HEK293 (cell line): Measurements from ENCODE around the gene PLEKHH2.

Experiments used
- CTCF ChIA-PET: fragments of 350-600 bp; formaldehyde crosslinking; extraction: SDS; loops from one replicate; lab custom pipeline; 2021; ENCODE audit warnings: antibody characterized with exemption; lab: Yijun Ruan, JAX
- POLR2A ChIA-PET: fragments of 300-600 bp; formaldehyde crosslinking; extraction: SDS; loops from one replicate; lab custom pipeline; 2020; ENCODE audit warnings: antibody characterized with exemption, inconsistent platforms; lab: Yijun Ruan, JAX
- H3K27ac ChIP-seq: fragments of 200-500 bp; sonication (Bioruptor generic); 2 replicates; pipeline ENCODE4 v1.5.1; 2014; ENCODE audit warnings: low read depth, low read length, control low read depth, inconsistent platforms; ENCODE audit errors: extremely low read depth
- H3K36me3 ChIP-seq, 2 experiments: fragments of 200-500 bp in 1 of 2; sonication (Bioruptor generic) in 1 of 2; 1 replicate in 1 of 2; 2 replicates in 1 of 2; pipeline ENCODE4 v1.5.1; 2014 to 2017; ENCODE audit warnings: inconsistent platforms in 2 of 2, low read length in 2 of 2; ENCODE audit not compliant: control insufficient read depth in 2 of 2, insufficient read depth in 1 of 2
- H3K4me1 ChIP-seq: fragments of 200-500 bp; sonication (Bioruptor generic); 2 replicates; pipeline ENCODE4 v1.5.1; 2014; ENCODE audit warnings: mild to moderate bottlenecking, low read length, inconsistent platforms; ENCODE audit not compliant: control insufficient read depth, insufficient read depth
- H3K4me3 ChIP-seq: 2 replicates; pipeline ENCODE4 v1.5.1; 2011; ENCODE audit warnings: low read depth, mild to moderate bottlenecking, control low read depth, low read length, moderate library complexity
- H3K9me3 ChIP-seq: fragments of 200-500 bp; sonication (Bioruptor generic); 2 replicates; pipeline ENCODE4 v1.5.1; 2014; ENCODE audit warnings: low read depth, low read length, inconsistent platforms; ENCODE audit not compliant: control insufficient read depth, insufficient read depth
- AEBP2 ChIP-seq: fragments of 450-650 bp; formaldehyde crosslinking; IDR thresholded peaks from 2 replicates; pipeline ENCODE4 v1.5.1; 2016; ENCODE audit warnings: missing biosample characterization, missing genetic modification characterization, borderline replicate concordance
- BCL11B ChIP-seq: fragments of 450-650 bp; formaldehyde crosslinking; IDR thresholded peaks from 2 replicates; pipeline ENCODE4 v1.5.1; 2016; ENCODE audit warnings: low read depth, missing biosample characterization, missing genetic modification characterization
- BCL6B ChIP-seq: fragments of 450-650 bp; formaldehyde crosslinking; IDR thresholded peaks from 2 replicates; pipeline ENCODE4 v1.5.1; 2017; ENCODE audit warnings: missing biosample characterization, missing genetic modification characterization
- GFI1B ChIP-seq: fragments of 450-650 bp; formaldehyde crosslinking; IDR thresholded peaks from 2 replicates; pipeline ENCODE4 v1.5.1; 2016; ENCODE audit warnings: missing biosample characterization, missing genetic modification characterization
- GLI4 ChIP-seq: fragments of 450-650 bp; formaldehyde crosslinking; IDR thresholded peaks from 2 replicates; pipeline ENCODE4 v1.5.1; 2016; ENCODE audit warnings: missing biosample characterization, missing genetic modification characterization
- HOXC10 ChIP-seq: sonication (generic); formaldehyde crosslinking; IDR thresholded peaks from 2 replicates; pipeline ENCODE4 v1.8.1; 2023; ENCODE audit warnings: mild to moderate bottlenecking, missing genetic modification reagents
- OSR2 ChIP-seq: fragments of 450-650 bp; formaldehyde crosslinking; IDR thresholded peaks from 2 replicates; pipeline ENCODE4 v1.5.1; 2016; ENCODE audit warnings: missing biosample characterization, missing genetic modification characterization
- PRDM4 ChIP-seq: fragments of 450-650 bp; formaldehyde crosslinking; IDR thresholded peaks from 2 replicates; pipeline ENCODE4 v1.5.1; 2017; ENCODE audit warnings: missing biosample characterization, missing genetic modification characterization
- REPIN1 ChIP-seq: fragments of 450-650 bp; formaldehyde crosslinking; IDR thresholded peaks from 2 replicates; pipeline ENCODE4 v1.5.1; 2017; ENCODE audit warnings: missing biosample characterization, missing genetic modification characterization, low read depth
- SCRT2 ChIP-seq: fragments of 450-650 bp; formaldehyde crosslinking; IDR thresholded peaks from 2 replicates; pipeline ENCODE4 v1.5.1; 2016; ENCODE audit warnings: missing biosample characterization, missing genetic modification characterization
- WT1 ChIP-seq: fragments of 450-650 bp; formaldehyde crosslinking; IDR thresholded peaks from 2 replicates; pipeline ENCODE4 v1.5.1; 2016; ENCODE audit warnings: missing biosample characterization, missing genetic modification characterization
- ZBTB17 ChIP-seq: fragments of 450-650 bp; formaldehyde crosslinking; IDR thresholded peaks from 2 replicates; pipeline ENCODE4 v1.5.1; 2016; ENCODE audit warnings: missing biosample characterization, missing genetic modification characterization
- ZNF138 ChIP-seq: fragments of 450-650 bp; formaldehyde crosslinking; IDR thresholded peaks from 2 replicates; pipeline ENCODE4 v1.5.1; 2016; ENCODE audit warnings: missing biosample characterization, missing genetic modification characterization, borderline replicate concordance
- ZNF155 ChIP-seq: fragments of 450-650 bp; formaldehyde crosslinking; IDR thresholded peaks from 2 replicates; pipeline ENCODE4 v1.5.1; 2016; ENCODE audit warnings: missing biosample characterization, missing genetic modification characterization
- ZNF157 ChIP-seq: fragments of 450-650 bp; formaldehyde crosslinking; IDR thresholded peaks from 2 replicates; pipeline ENCODE4 v1.5.1; 2016; ENCODE audit warnings: missing biosample characterization, missing genetic modification characterization
- ZNF302 ChIP-seq: fragments of 450-650 bp; formaldehyde crosslinking; IDR thresholded peaks from 2 replicates; pipeline ENCODE4 v1.5.1; 2016; ENCODE audit warnings: missing biosample characterization, missing genetic modification characterization, low read depth
- ZNF350 ChIP-seq: fragments of 450-650 bp; formaldehyde crosslinking; IDR thresholded peaks from 2 replicates; pipeline ENCODE4 v1.5.0; 2017; ENCODE audit warnings: missing biosample characterization, mild to moderate bottlenecking, missing genetic modification characterization
- ZNF513 ChIP-seq: fragments of 450-650 bp; IDR thresholded peaks from 2 replicates; pipeline ENCODE4 v1.5.1; 2018; ENCODE audit warnings: missing biosample characterization, missing genetic modification characterization
- ZNF571 ChIP-seq: fragments of 450-650 bp; formaldehyde crosslinking; IDR thresholded peaks from 2 replicates; pipeline ENCODE4 v1.5.0; 2017; ENCODE audit warnings: missing biosample characterization, missing genetic modification characterization
- ZNF596 ChIP-seq: fragments of 450-650 bp; IDR thresholded peaks from 2 replicates; pipeline ENCODE4 v1.5.0; 2018; ENCODE audit warnings: missing biosample characterization, mild to moderate bottlenecking, missing genetic modification characterization, moderate library complexity
- ZNF629 ChIP-seq: fragments of 450-650 bp; formaldehyde crosslinking; IDR thresholded peaks from 2 replicates; pipeline ENCODE4 v1.5.1; 2017; ENCODE audit warnings: missing biosample characterization, missing genetic modification characterization
- ZSCAN4 ChIP-seq: fragments of 450-650 bp; formaldehyde crosslinking; IDR thresholded peaks from 2 replicates; pipeline ENCODE4 v1.5.1; 2017; ENCODE audit warnings: missing biosample characterization, missing genetic modification characterization

Gene PLEKHH2

GRCh38 chr2:43812947-43813346, 175.9 kb downstream of the PLEKHH2 start (continued):
- no peak for TF ChIP-seq AEBP2 (tag by site-specific recombination)
- TF ChIP-seq ZNF513 (tag by site-specific recombination): no peak
- TF ChIP-seq WT1 (tag by site-specific recombination): no peak
- TF ChIP-seq, all 188 proteins: peak for 0

GRCh38 chr2:43814711-43815110, 177.7 kb downstream of the PLEKHH2 start:
- TF ChIP-seq ZNF138: no peak
- no peak for TF ChIP-seq ZNF350 (tag by site-specific recombination)
- no peak for TF ChIP-seq ZSCAN4 (tag by site-specific recombination)
- TF ChIP-seq BCL11B (tag by site-specific recombination): no peak
- TF ChIP-seq ZNF302 (tag by site-specific recombination): no peak
- TF ChIP-seq HOXC10 (CRISPR knock-in tag): no peak
- no peak for TF ChIP-seq GFI1B (tag by site-specific recombination)
- TF ChIP-seq OSR2 (tag by site-specific recombination): no peak
- no peak for TF ChIP-seq ZBTB17
- TF ChIP-seq ZNF629 (tag by site-specific recombination): no peak
- TF ChIP-seq ZNF596: no peak
- TF ChIP-seq BCL6B (tag by site-specific recombination): no peak
- TF ChIP-seq ZNF157 (tag by site-specific recombination): no peak
- TF ChIP-seq ZNF571 (tag by site-specific recombination): no peak
- TF ChIP-seq PRDM4 (tag by site-specific recombination): no peak
- no peak for TF ChIP-seq SCRT2 (tag by site-specific recombination)
- no peak for TF ChIP-seq GLI4
- no peak for TF ChIP-seq ZNF155 (tag by site-specific recombination)
- no peak for TF ChIP-seq REPIN1 (tag by site-specific recombination)
- H3K4me3 ChIP-seq: no peak overlapping the region
- peaks cover 0 to 9% of the 10 kb centered on the region in 2 experiments; a peak in 2 of 3 replicates for H3K36me3 ChIP-seq
- no peaks in the 10 kb centered on the region for H3K4me1 ChIP-seq
- CTCF ChIA-PET: no interaction called here
- H3K27ac ChIP-seq: no peak overlapping the region
- no peaks in the 10 kb centered on the region for H3K9me3 ChIP-seq
- POLR2A ChIA-PET: no interaction called here
